ENCODE results near the gene METAP1. TPM values are rescaled to one million over a fixed set of nuclear protein-coding genes. Genes with fewer than 3 reads are reported as not detected.

The METAP1 gene
- total and polyA plus RNA-seq, 4 donors = 9.5 to 16.9 (median 13.4) TPM

- over 99% methylated on average over 2 of the region's 2 CpGs for WGBS
- no peak for TF ChIP-seq FOXA2 (IDR thresholded peaks at IDR 0.05)
- no peak for TF ChIP-seq JUND (IDR thresholded peaks at IDR 0.05)
- TF ChIP-seq TAF1 (conservative IDR thresholded peaks at IDR 0.05) = no peak
- no peak for TF ChIP-seq RAD21 (IDR thresholded peaks at IDR 0.05)
- no peak for TF ChIP-seq YY1 (IDR thresholded peaks at IDR 0.05)
- no peak for TF ChIP-seq HNF4A (conservative IDR thresholded peaks at IDR 0.05)
- TF ChIP-seq, protein P1, sequence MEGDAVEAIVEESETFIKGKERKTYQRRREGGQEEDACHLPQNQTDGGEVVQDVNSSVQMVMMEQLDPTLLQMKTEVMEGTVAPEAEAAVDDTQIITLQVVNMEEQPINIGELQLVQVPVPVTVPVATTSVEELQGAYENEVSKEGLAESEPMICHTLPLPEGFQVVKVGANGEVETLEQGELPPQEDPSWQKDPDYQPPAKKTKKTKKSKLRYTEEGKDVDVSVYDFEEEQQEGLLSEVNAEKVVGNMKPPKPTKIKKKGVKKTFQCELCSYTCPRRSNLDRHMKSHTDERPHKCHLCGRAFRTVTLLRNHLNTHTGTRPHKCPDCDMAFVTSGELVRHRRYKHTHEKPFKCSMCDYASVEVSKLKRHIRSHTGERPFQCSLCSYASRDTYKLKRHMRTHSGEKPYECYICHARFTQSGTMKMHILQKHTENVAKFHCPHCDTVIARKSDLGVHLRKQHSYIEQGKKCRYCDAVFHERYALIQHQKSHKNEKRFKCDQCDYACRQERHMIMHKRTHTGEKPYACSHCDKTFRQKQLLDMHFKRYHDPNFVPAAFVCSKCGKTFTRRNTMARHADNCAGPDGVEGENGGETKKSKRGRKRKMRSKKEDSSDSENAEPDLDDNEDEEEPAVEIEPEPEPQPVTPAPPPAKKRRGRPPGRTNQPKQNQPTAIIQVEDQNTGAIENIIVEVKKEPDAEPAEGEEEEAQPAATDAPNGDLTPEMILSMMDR (IDR thresholded peaks at IDR 0.05; ENCODE audit: low read depth, low read length, missing input control) = no peak
- no peak for TF ChIP-seq ZBTB33 (IDR thresholded peaks at IDR 0.05)
- TF ChIP-seq SP1 (IDR thresholded peaks at IDR 0.05) = no peak
- TF ChIP-seq HNF4G (IDR thresholded peaks at IDR 0.05) = no peak
- TF ChIP-seq FOXA1 (IDR thresholded peaks at IDR 0.05) = no peak
- no peak for TF ChIP-seq ATF3 (IDR thresholded peaks at IDR 0.05)
- TF ChIP-seq GABPA (IDR thresholded peaks at IDR 0.05 in 1 of 2, conservative IDR thresholded peaks at IDR 0.05 in 1 of 2) = no peak
- TF ChIP-seq MAX (IDR thresholded peaks at IDR 0.05) = no peak
- H3K4me3 ChIP-seq (ENCODE audit: low read depth in 1 of 3, low read length in 3 of 3) = no peak overlapping the region
- H3K4me1 ChIP-seq (ENCODE audit: control insufficient read depth in 4 of 4, insufficient read depth in 4 of 4, low read length in 3 of 4) = no peaks in the 10 kb centered on the region
- no peaks in the 10 kb centered on the region for H3K9me3 ChIP-seq (ENCODE audit: control insufficient read depth in 4 of 4, low read length in 3 of 4)
- H3K27me3 ChIP-seq (ENCODE audit: control insufficient read depth in 4 of 4, insufficient read depth in 4 of 4, low read length in 3 of 4) = no peaks in the 10 kb centered on the region
- no peak overlapping the region for H3K27ac ChIP-seq (ENCODE audit: low read depth in 1 of 2, low read length in 2 of 2)
- no peak for DNase-seq (ENCODE audit: low spot score)
- H3K36me3 ChIP-seq (ENCODE audit: control insufficient read depth in 4 of 4, insufficient read depth in 3 of 4, low read depth in 1 of 4, low read length in 3 of 4) = peaks cover 0 to 2% (median 0%) of the 10 kb centered on the region in 4 donors
- no peak overlapping the region for H3K9ac ChIP-seq (ENCODE audit: low read depth in 1 of 2, low read length in 2 of 2)
Observed at GRCh38 chr4:99102634-99103033, 107.1 kb downstream of the METAP1 start.

- Histone ChIP-seq H3K27me3 (ENCODE audit: control insufficient read depth in 4 of 4, insufficient read depth in 4 of 4, low read length in 3 of 4) (no peaks in the 10 kb centered on the region), H3K36me3 (ENCODE audit: control insufficient read depth in 4 of 4, insufficient read depth in 3 of 4, low read depth in 1 of 4, low read length in 3 of 4) (peaks cover 0 to 2% (median 0%) of the 10 kb centered on the region in 4 donors), H3K4me1 (ENCODE audit: control insufficient read depth in 4 of 4, insufficient read depth in 4 of 4, low read length in 3 of 4) (no peaks in the 10 kb centered on the region), H3K9me3 (ENCODE audit: control insufficient read depth in 4 of 4, low read length in 3 of 4) (no peaks in the 10 kb centered on the region), H3K9ac (ENCODE audit: low read depth in 1 of 2, low read length in 2 of 2) (no peak overlapping the region), H3K27ac (ENCODE audit: low read depth in 1 of 2, low read length in 2 of 2) (no peak overlapping the region), H3K4me3 (ENCODE audit: low read depth in 1 of 3, low read length in 3 of 3) (no peak overlapping the region)
- no peak for DNase-seq (ENCODE audit: low spot score)
- TF ChIP-seq FOXA2 (IDR thresholded peaks at IDR 0.05) = no peak
- TF ChIP-seq ZBTB33 (IDR thresholded peaks at IDR 0.05) = no peak
- no peak for TF ChIP-seq YY1 (IDR thresholded peaks at IDR 0.05)
- TF ChIP-seq, protein P1 (IDR thresholded peaks at IDR 0.05; ENCODE audit: low read depth, low read length, missing input control) = no peak
- TF ChIP-seq SP1 (IDR thresholded peaks at IDR 0.05) = no peak
- no peak for TF ChIP-seq FOXA1 (IDR thresholded peaks at IDR 0.05)
- TF ChIP-seq HNF4A (conservative IDR thresholded peaks at IDR 0.05) = no peak
Observed at GRCh38 chr4:99103166-99103565, 107.6 kb downstream of the METAP1 start.

All from liver (tissue), 9 donors.